Activated CD4-positive, alpha-beta T cell treated with anti-CD3 and anti-CD28 coated beads for 36 hours (primary cell): Measurements from ENCODE around the gene CSTPP1. TPM values are rescaled to one million over a fixed set of nuclear protein-coding genes. Genes with fewer than 3 reads are reported as not detected.

Source experiments
- ATAC-seq: fragments of 200-7000 bp; cut with Tn5 transposase; one replicate; pipeline ENCODE4 v1.10.0; 2021; ENCODE audit warnings: mild to moderate bottlenecking, moderate library complexity
- CTCF ChIA-PET: fragments of 350-600 bp; sonication (Branson Sonifier 250); formaldehyde crosslinking; loops from one replicate; lab custom pipeline; 2021; ENCODE audit warnings: antibody characterized with exemption; lab: Charles Lee
- POLR2A ChIA-PET: fragments of 350-600 bp; sonication (Branson Sonifier 250); formaldehyde crosslinking; loops from one replicate; lab custom pipeline; 2021; ENCODE audit warnings: antibody characterized with exemption, inconsistent platforms; lab: Charles Lee
- DNase-seq: peaks from one replicate; pipeline ENCODE4 v3.0.0-alpha.2; 2020
- H3K27ac Mint-ChIP-seq: one replicate; pipeline ENCODE4 v1.8.0; 2021; ENCODE audit warnings: mixed read lengths
- H3K27me3 Mint-ChIP-seq: one replicate; pipeline ENCODE4 v1.8.0; 2021; ENCODE audit warnings: mixed read lengths
- H3K36me3 Mint-ChIP-seq: one replicate; pipeline ENCODE4 v1.8.0; 2021; ENCODE audit warnings: low read depth, mixed read lengths
- H3K4me1 Mint-ChIP-seq: one replicate; pipeline ENCODE4 v1.8.0; 2021; ENCODE audit warnings: mixed read lengths
- H3K4me3 Mint-ChIP-seq: one replicate; pipeline ENCODE4 v1.8.0; 2021; ENCODE audit warnings: mild to moderate bottlenecking, moderate library complexity, mixed read lengths
- H3K9me3 Mint-ChIP-seq: one replicate; pipeline ENCODE4 v1.8.0; 2021; ENCODE audit warnings: low read depth, mixed read lengths
- intact Hi-C, 2 experiments: fragments of 100-400 bp; cut with DNase I in 1 of 2; cut with micrococcal nuclease in 1 of 2; formaldehyde crosslinking; loops; one replicate each; pipeline versions ENCODE4 v1.14.2 to v1.15.1; 2022 to 2024; cut with DNase I, micrococcal nuclease
- total RNA-seq, 2 experiments: library from RNA; stranded (reverse); gene quantifications; one replicate each; pipeline ENCODE4 v1.2.3, GENCODE V29; 2021

CSTPP1 gene
- total RNA-seq, 2 experiments from 2014 or later: 17.9 to 18.6 TPM

- ChIA-PET CTCF (no interaction called here), POLR2A (no interaction called here)
- no peaks in the 10 kb centered on the region for H3K9me3 Mint-ChIP-seq
These were observed 196.4 kb downstream of the CSTPP1 start for GRCh38 chr11:47132981-47133380.

GRCh38 chr11:47136327-47136726 is 199.8 kb downstream of the CSTPP1 start:
- Mint-ChIP-seq H3K27ac (no peak overlapping the region), H3K27me3 (no peaks in the 10 kb centered on the region), H3K4me3 (no peak overlapping the region), H3K4me1 (no peaks in the 10 kb centered on the region), H3K9me3 (no peaks in the 10 kb centered on the region), H3K36me3 (peaks cover 10% of the 10 kb centered on the region)
- ChIA-PET POLR2A (no interaction called here), CTCF (no interaction called here)
- intact Hi-C loops: no loop called here
- ATAC-seq: no peak
- no peak for DNase-seq

More at GRCh38 chr11:47132981-47133380, 196.4 kb downstream of the CSTPP1 start:
- H3K4me1 Mint-ChIP-seq: no peaks in the 10 kb centered on the region
- intact Hi-C loops: no loop called here
- H3K27me3 Mint-ChIP-seq: no peaks in the 10 kb centered on the region
- peaks cover 7% of the 10 kb centered on the region for H3K36me3 Mint-ChIP-seq
- H3K4me3 Mint-ChIP-seq: no peak overlapping the region
- DNase-seq (no peak), ATAC-seq (no peak)
- no peak overlapping the region for H3K27ac Mint-ChIP-seq

- ChIA-PET CTCF (interaction anchor here (1.2 kb wide), 1 partner anchor 21 kb away, joined by 3 read pairs; no protein-coding TSS in a partner anchor), POLR2A (no interaction called here)
- ATAC-seq (no peak), DNase-seq (no peak)
- H3K4me3 Mint-ChIP-seq: no peak overlapping the region
- H3K4me1 Mint-ChIP-seq: no peaks in the 10 kb centered on the region
- H3K27me3 Mint-ChIP-seq: no peaks in the 10 kb centered on the region
- H3K27ac Mint-ChIP-seq: no peak overlapping the region
- H3K36me3 Mint-ChIP-seq: peaks cover 10% of the 10 kb centered on the region
- intact Hi-C loops: no loop called here
- H3K9me3 Mint-ChIP-seq: no peaks in the 10 kb centered on the region
These were observed 200.4 kb downstream of the CSTPP1 start for GRCh38 chr11:47136921-47137320.

DNA sequence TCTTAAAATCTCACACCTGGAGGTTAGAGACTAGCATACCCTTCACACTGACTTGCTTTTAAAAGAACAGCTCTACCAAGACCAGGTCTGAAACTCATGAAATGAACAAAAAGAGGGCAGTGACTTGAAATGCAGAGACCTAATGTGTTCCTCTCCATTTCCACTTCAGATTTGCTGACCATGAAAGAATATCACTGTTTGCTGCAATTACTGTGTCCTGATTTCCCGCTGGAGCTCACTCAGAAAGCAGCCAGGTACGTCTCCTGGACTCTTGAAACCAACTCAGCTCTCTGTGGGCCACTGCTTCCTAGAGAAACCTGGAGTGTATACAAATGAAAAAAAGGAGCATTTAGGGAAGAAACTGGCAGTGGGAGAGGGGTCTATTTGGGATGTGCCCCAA is 200.9 kb downstream of the CSTPP1 start:
- Mint-ChIP-seq H3K9me3 (no peaks in the 10 kb centered on the region), H3K27me3 (no peaks in the 10 kb centered on the region), H3K4me1 (no peaks in the 10 kb centered on the region), H3K27ac (no peak overlapping the region), H3K4me3 (no peak overlapping the region), H3K36me3 (peaks cover 10% of the 10 kb centered on the region)
- ChIA-PET POLR2A (no interaction called here), CTCF (interaction anchor here (0.7 to 1.2 kb wide), 2 partner anchors 20 to 218 kb away, joined by 3 read pairs; no protein-coding TSS in a partner anchor)
- no peak for DNase-seq
- ATAC-seq: no peak
- intact Hi-C loops: no loop called here

- CTCF ChIA-PET: interaction anchor here (0.7 to 1.5 kb wide), 2 partner anchors 13 to 15 kb away, joined by 4 to 5 read pairs; no protein-coding TSS in a partner anchor
- POLR2A ChIA-PET: interaction anchor here (0.6 kb wide), 1 partner anchor 11 kb away, joined by 3 read pairs; no protein-coding TSS in a partner anchor
- H3K4me1 Mint-ChIP-seq: no peaks in the 10 kb centered on the region
- H3K27me3 Mint-ChIP-seq: no peaks in the 10 kb centered on the region
- H3K36me3 Mint-ChIP-seq: peaks cover 10% of the 10 kb centered on the region
- H3K4me3 Mint-ChIP-seq: no peak overlapping the region
- DNase-seq (no peak), ATAC-seq (no peak)
- intact Hi-C loops: no loop called here
- H3K9me3 Mint-ChIP-seq: no peaks in the 10 kb centered on the region
- H3K27ac Mint-ChIP-seq: no peak overlapping the region
These were observed 203.3 kb downstream of the CSTPP1 start for GRCh38 chr11:47139878-47140277.

DNA sequence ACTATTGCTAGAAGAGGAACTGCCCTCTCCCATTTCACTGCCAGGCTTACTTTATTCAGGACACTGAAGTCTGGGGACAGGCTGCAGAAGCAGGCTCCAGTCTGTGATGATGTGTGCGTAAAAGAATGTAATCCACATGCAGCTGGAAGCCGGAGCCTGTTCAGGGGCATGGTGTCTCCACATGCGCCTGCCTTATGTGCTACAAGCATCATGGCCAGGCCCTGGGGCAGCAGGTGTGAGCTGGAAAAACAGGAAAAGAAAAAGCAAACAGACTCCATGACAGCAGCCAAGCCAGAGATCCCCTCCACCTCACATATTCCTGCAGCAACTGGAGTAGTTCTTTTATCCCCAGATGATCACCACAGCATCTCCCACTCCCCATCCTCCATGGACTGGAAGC is 206.8 kb downstream of the CSTPP1 start:
- intact Hi-C loops: no loop called here
- ChIA-PET CTCF (interaction anchor here (0.9 to 2.1 kb wide), 2 partner anchors 10 to 12 kb away, joined by 3 to 5 read pairs; no protein-coding TSS in a partner anchor), POLR2A (no interaction called here)
- DNase-seq (no peak), ATAC-seq (no peak)
- H3K27me3 Mint-ChIP-seq: no peaks in the 10 kb centered on the region
- no peaks in the 10 kb centered on the region for H3K4me1 Mint-ChIP-seq
- H3K27ac Mint-ChIP-seq: no peak overlapping the region
- no peak overlapping the region for H3K4me3 Mint-ChIP-seq
- no peaks in the 10 kb centered on the region for H3K36me3 Mint-ChIP-seq
- H3K9me3 Mint-ChIP-seq: no peaks in the 10 kb centered on the region

DNA sequence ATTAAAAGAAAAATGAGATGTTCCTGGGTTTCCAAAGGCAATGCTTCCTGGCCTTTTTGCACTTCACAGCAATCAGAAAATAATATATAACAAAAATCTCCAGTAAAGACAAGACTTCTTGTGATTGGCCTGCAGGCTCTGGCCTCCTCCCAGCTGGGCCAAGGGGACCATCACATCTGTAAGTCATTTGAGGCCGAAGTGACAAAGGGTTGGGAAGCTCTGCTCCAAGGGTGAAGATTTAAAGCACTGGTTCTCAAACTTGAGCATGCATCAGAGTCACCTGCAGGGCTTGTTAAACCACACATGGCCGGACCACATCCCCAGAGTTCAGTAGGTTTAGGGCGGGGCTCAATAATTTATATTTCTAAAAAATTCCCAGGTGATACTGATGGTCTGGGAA is 208.0 kb downstream of the CSTPP1 start:
- Mint-ChIP-seq H3K9me3 (no peaks in the 10 kb centered on the region), H3K27ac (no peak overlapping the region), H3K36me3 (no peaks in the 10 kb centered on the region), H3K27me3 (no peaks in the 10 kb centered on the region), H3K4me1 (no peaks in the 10 kb centered on the region), H3K4me3 (no peak overlapping the region)
- ChIA-PET POLR2A (interaction anchor here (0.6 kb wide), 1 partner anchor 241 kb away, joined by 4 read pairs; no protein-coding TSS in a partner anchor), CTCF (interaction anchor here (0.6 to 0.7 kb wide), 3 partner anchors 147 to 255 kb away, joined by 3 to 5 read pairs (median 3); no protein-coding TSS in a partner anchor)
- ATAC-seq: no peak
- intact Hi-C loops: no loop called here
- no peak for DNase-seq

- Mint-ChIP-seq H3K4me1 (no peaks in the 10 kb centered on the region), H3K4me3 (no peak overlapping the region), H3K27ac (no peak overlapping the region), H3K36me3 (no peaks in the 10 kb centered on the region), H3K27me3 (no peaks in the 10 kb centered on the region), H3K9me3 (no peaks in the 10 kb centered on the region)
- ChIA-PET POLR2A (no interaction called here), CTCF (interaction anchor here (1.0 kb wide), 2 partner anchors 16 to 126 kb away, joined by 3 read pairs; no protein-coding TSS in a partner anchor)
- ATAC-seq: no peak
- intact Hi-C loops: no loop called here
- DNase-seq: no peak
These were observed 210.7 kb downstream of the CSTPP1 start for GRCh38 chr11:47147250-47147649.

DNA sequence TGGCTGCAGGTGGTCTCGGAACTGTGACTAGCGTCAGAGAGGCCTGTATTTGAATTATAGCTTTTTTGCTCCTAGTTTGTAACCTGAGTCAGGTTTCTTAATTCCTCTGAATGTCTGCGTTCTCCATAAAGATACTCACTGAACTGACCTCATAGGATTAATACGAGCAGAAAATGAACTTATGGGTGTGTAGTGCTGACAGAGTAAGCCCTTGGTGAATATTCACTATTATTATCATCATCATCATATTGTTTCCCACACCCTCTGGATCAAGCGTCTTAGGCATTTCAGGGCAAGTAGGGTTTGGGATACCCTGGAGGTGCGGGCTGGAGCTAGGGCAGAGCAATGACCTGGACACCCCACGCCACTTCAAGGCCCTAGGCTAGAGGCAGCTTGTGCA is 211.1 kb downstream of the CSTPP1 start:
- POLR2A ChIA-PET: no interaction called here
- no peak overlapping the region for H3K4me3 Mint-ChIP-seq
- ATAC-seq: no peak
- CTCF ChIA-PET: interaction anchor here (1.0 kb wide), 1 partner anchor 127 kb away, joined by 3 read pairs; no protein-coding TSS in a partner anchor
- H3K27ac Mint-ChIP-seq: no peak overlapping the region
- intact Hi-C loops: no loop called here
- no peaks in the 10 kb centered on the region for H3K4me1 Mint-ChIP-seq
- no peaks in the 10 kb centered on the region for H3K9me3 Mint-ChIP-seq
- no peaks in the 10 kb centered on the region for H3K27me3 Mint-ChIP-seq
- DNase-seq: no peak
- H3K36me3 Mint-ChIP-seq: no peaks in the 10 kb centered on the region

DNA sequence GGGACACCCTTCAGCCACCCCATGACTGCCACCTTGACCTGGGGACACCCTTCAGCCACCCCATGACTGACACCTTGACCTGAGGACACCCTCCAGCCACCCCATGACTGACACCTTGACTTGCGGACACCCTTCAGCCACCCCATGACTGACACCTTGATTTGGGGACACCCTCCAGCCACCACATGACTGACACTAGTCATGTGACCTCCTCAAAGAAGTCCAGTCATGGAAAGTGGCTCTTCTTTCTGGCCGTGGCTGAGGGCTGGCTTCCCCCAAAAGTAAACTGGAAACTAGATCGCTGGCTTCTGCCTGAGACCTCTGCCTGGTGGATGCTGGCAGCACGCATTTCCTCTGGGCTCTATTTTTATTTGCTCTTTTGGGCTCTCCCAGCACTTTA is 211.7 kb downstream of the CSTPP1 start:
- H3K36me3 Mint-ChIP-seq: no peaks in the 10 kb centered on the region
- no peak overlapping the region for H3K27ac Mint-ChIP-seq
- no peak for ATAC-seq
- ChIA-PET CTCF (interaction anchor here (0.6 kb wide), 1 partner anchor 89 kb away, joined by 3 read pairs; no protein-coding TSS in a partner anchor), POLR2A (no interaction called here)
- no peak overlapping the region for H3K4me3 Mint-ChIP-seq
- intact Hi-C loops: no loop called here
- H3K27me3 Mint-ChIP-seq: no peaks in the 10 kb centered on the region
- no peaks in the 10 kb centered on the region for H3K9me3 Mint-ChIP-seq
- DNase-seq: no peak
- H3K4me1 Mint-ChIP-seq: peaks cover 4% of the 10 kb centered on the region

DNA sequence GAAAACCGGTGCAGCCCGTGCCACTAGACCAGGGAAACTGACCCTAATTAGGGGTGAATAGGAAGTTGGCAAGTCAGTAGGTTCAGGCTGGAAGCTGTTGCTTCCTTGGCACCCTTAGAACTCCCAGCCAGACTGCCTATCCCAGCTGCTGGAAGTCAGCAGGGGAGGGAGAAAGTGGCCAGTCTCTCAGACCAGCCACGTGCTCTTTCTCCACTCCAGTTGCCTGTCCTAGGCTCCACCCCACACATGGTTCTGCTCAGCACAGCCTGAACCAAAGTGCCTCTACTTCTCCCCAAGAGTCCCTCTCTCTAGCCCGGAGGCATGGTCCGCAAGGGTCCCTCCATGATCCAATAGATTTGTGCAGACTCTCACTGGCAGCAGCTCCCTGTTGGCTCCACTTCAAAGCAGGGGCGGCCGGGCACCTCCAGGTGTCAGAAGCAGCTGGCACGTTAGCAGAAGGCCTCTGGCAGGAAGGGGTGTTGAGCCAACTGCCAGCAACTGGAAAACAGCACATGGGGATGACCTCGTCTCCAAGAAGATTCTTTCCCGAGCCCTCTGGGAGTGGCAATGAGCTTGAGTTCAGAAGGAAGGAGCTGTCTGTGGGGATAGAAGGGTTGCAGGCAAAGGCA is 212.5 kb downstream of the CSTPP1 start:
- Mint-ChIP-seq H3K36me3 (no peaks in the 10 kb centered on the region), H3K27ac (no peak overlapping the region), H3K9me3 (no peaks in the 10 kb centered on the region), H3K27me3 (no peaks in the 10 kb centered on the region), H3K4me3 (no peak overlapping the region), H3K4me1 (peaks cover 9% of the 10 kb centered on the region)
- CTCF ChIA-PET: interaction anchor here (0.6 kb wide), 2 partner anchors 22 to 88 kb away, joined by 3 read pairs; no protein-coding TSS in a partner anchor
- ATAC-seq: no peak
- intact Hi-C loops: no loop called here
- POLR2A ChIA-PET: no interaction called here
- no peak for DNase-seq

- ChIA-PET CTCF (interaction anchor here (0.6 kb wide), 1 partner anchor 22 kb away, joined by 3 read pairs; no protein-coding TSS in a partner anchor), POLR2A (no interaction called here)
- no peak for DNase-seq
- no peak for ATAC-seq
- no peak overlapping the region for H3K27ac Mint-ChIP-seq
- no peaks in the 10 kb centered on the region for H3K9me3 Mint-ChIP-seq
- H3K4me1 Mint-ChIP-seq: peaks cover 17% of the 10 kb centered on the region
- intact Hi-C loops: no loop called here
- no peaks in the 10 kb centered on the region for H3K36me3 Mint-ChIP-seq
- no peaks in the 10 kb centered on the region for H3K27me3 Mint-ChIP-seq
- no peak overlapping the region for H3K4me3 Mint-ChIP-seq
These were observed 213.2 kb downstream of the CSTPP1 start for GRCh38 chr11:47149782-47150181.
